GM12872 (cell line): Measurements from ENCODE around the gene NUSAP1.

Source experiments
- TF ChIP-seq, protein P1 (sequence below): IDR thresholded peaks from 3 replicates; pipeline ENCODE4 v1.5.1; 2011; ENCODE audit warnings: low read depth, mild to moderate bottlenecking, low read length, moderate library complexity; ENCODE audit not compliant: insufficient read depth

Gene NUSAP1

DNA sequence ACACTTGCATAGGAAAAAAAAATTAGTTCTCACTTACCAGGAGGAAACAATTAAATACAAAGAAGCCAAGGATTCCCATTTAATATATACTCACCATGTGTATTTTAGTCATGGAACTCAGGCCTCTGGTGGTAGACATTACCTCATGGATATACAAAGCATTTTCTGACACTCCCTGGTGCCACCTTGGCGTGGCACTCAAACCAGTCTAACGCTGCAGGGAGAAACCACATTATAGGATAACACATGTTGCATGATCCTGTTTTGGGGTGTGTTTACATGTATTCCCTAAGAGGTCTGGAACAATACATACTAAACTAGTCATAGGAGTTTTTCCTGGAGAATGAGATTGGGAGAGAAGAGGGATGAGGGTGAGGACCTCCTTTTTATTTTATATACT lies 78.3 kb downstream of the NUSAP1 start:
- TF ChIP-seq, protein P1, sequence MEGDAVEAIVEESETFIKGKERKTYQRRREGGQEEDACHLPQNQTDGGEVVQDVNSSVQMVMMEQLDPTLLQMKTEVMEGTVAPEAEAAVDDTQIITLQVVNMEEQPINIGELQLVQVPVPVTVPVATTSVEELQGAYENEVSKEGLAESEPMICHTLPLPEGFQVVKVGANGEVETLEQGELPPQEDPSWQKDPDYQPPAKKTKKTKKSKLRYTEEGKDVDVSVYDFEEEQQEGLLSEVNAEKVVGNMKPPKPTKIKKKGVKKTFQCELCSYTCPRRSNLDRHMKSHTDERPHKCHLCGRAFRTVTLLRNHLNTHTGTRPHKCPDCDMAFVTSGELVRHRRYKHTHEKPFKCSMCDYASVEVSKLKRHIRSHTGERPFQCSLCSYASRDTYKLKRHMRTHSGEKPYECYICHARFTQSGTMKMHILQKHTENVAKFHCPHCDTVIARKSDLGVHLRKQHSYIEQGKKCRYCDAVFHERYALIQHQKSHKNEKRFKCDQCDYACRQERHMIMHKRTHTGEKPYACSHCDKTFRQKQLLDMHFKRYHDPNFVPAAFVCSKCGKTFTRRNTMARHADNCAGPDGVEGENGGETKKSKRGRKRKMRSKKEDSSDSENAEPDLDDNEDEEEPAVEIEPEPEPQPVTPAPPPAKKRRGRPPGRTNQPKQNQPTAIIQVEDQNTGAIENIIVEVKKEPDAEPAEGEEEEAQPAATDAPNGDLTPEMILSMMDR, result no peak

DNA sequence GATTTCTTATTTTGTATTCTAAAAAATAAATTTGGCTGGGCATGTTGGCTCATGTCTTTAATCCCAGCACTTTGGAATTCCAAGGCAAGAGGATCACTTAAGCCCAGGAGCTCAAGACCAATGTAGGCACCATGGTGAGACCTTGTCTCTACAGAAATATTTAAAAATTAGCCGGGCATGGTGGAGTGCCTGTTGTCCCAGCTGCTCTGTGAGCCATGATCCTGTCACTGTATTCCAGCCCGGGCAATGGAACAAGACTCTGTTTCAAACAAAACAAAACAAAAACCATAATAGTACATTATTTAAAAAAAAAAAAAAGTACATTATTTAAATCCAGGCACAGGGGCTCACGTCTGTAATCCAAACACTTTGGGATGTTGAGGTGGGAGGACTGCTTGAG lies 78.8 kb downstream of the NUSAP1 start:
- TF ChIP-seq, protein P1, result no peak

DNA sequence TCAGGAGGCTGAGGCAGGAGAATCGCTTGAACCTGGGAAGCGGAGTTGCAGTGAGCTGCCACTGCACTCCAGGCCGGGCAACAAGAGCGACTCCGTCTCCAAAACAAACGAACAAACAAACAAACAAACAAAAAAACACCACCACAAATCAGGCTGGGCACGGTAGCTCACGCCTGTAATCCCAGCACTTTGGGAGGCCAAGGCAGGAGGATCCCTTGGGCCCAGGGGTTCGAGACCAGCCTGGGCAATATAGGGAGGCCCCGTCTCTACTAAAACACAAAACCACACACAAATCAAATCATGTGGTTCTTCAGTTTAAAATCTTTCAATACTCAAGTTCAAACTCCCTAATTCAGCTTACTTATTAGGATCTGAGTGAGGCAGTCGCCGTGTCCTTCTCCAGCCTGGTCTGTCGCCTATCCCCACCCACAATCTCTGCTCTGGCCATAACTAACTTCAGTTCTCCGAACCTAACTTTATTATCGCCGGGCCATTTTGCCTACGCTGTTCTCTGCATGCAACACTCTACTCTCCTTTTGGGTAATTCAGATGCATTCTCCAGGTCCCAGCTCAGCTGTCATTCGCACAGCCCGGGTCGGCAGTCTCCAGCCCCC lies 83.6 kb downstream of the NUSAP1 start:
- TF ChIP-seq, protein P1, result no peak

DNA sequence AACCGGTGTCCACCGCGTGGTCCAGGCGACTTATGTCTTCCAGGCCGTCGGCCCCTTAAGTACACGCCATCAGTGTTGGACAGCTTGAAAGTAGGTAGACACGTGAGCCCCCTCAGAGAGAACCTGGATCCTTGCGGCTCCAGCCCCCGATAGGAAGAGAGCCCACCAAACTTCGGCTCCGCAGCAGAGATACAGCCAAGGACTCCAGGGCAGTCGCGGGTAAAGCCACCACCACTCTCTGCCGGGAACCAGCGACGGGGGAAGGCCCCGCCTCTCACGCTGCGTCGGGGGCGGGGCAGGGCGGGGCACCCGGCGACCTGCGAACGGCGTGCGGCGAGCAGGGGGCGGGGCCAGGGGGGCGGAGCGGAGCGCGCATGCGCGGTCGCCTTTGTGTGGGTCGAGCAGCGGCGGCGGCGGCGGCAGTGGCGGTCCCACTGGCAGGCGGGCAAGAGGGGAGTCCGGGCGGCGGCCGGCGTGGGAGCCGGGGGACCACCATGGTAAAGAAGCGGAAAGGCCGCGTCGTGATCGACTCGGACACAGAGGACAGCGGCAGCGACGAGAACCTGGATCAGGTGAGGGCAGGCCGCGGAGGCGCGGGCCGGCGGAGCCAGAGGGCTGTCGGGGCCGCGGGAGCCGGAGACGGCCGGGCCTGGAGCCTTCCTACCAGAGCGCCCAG lies 84.2 kb downstream of the NUSAP1 start, which contains the start of gene RTF1:
RTF1 (plus strand) TSS at position 354 of the 676 bp plus-strand sequence; CDS start at position 375, 21 bp downstream.
- TF ChIP-seq, protein P1, result no peak

DNA sequence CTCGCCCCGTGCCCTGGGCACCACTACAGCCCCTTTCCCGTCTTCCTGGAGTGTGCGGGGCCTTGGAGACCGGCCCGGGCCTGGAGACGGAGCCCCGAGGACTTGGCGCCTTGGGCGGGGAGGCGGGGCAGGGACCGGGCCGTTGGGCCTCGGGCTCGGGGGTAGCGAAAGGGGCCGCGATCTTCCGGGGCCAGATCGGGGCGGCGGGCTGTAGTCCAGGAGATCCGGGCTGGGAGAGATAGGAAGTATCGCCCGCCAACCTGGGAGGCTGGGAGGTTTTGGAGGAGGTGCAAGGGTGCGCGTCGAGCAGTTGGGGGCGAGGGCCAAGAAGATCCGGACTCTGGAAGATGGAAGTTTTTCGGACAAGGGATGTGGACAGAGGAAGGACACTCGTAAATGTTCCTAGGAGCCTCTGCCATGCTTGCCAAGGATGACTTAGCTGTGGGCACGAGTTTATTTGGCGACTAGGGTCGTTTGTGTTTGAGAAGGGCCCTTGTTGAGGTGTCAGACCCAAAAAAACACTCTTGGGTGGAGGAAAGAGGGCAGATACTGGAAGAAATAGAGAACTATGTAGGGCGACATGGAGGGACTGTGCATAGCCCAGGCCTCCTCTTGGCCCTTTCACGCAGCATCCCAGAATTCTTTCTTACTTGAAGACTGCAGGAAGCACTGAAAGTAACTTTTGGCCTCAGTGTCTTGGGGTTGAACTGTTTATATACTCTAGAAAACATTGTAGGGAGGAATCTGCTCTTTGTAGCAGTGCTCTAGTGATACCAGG lies 84.9 kb downstream of the NUSAP1 start:
- TF ChIP-seq, protein P1, result no peak

DNA sequence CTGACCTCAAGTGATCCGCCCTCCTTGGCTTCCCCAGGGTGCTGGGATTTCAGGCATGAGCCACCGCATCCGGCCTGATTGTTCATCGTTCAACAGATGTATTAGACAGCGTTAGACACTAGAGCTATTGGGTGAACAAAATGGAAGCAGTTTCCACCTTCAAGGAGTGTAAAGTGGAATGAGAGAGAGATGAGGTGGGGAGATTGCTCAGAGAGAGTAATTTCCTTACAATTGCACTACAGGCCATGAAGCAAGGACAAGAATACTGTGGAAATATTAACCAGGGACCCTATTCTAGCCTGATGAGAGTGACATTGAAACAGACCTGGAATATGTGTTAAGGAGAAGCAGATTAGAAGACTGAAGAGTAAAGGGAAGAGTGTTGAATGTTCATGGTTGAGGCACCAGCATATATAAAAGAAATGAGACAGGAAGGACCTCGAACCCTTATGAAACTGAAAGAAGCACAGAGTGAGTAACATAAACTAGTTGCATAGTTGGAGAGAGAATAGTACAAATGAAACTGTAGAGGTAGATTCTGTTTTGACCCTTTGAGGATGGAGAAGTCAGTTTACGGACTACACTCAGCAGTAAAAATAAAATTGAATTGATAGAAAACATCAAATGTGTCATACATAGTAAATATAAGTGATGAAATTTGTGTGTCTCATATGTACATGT lies 91.4 kb downstream of the NUSAP1 start:
- TF ChIP-seq, protein P1, result no peak

DNA sequence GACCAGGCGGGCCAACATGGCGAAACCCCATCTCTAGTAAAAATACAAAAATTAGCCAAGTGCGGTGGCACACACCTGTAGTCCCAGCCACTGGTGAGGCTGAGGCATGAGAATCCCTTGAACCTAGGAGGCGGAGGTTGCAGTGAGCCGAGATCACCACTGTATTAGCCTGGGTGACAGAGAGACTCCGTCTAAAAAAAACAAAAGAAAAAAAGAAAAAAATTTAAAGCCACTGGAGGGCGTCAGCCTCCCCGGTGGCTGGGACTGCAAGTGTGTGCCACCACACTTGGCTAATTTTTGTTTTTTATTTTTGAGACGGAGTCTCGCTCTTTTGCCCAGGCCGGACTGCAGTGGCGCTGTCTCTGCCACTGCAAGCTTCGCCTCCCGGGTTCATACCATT lies 92.1 kb downstream of the NUSAP1 start:
- TF ChIP-seq, protein P1, result no peak
